Hematopoietic multipotent progenitor cell (in vitro differentiated cells): ENCODE measurements around the gene RAPGEF3. TPM values are rescaled to one million over a fixed set of nuclear protein-coding genes. Genes with fewer than 3 reads are reported as not detected.

Source experiments
- DNase-seq, 3 donors: peaks; one replicate each; pipeline ENCODE4 v3.0.0-alpha.2; 2011 to 2015; ENCODE audit warnings: low read depth in 2 of 3, low spot score in 2 of 3
- total RNA-seq: library from RNA; depleted of rRNA; stranded (reverse); fragments of >200 nt; gene quantifications from one replicate; pipeline ENCODE4 v1.2.3, GENCODE V29; 2012

RAPGEF3 gene
- total RNA-seq, 1 donor = 15.6 TPM

GRCh38 chr12:47744778-47745436 lies 13.8 kb downstream of the RAPGEF3 start:
- no peak for DNase-seq

GRCh38 chr12:47744005-47744651 lies 14.6 kb downstream of the RAPGEF3 start:
- peak in 2 of 3 donors; percentile 28 to 30 for DNase-seq

GRCh38 chr12:47743311-47743860 lies 15.3 kb downstream of the RAPGEF3 start:
- DNase-seq = no peak

- DNase-seq = peak; percentile 40 to 51 (median 46)
Observed at GRCh38 chr12:47742253-47742825, 16.3 kb downstream of the RAPGEF3 start.

- DNase-seq = peak; percentile 31 to 96 (median 91)
Observed at GRCh38 chr12:47741340-47741703, 17.4 kb downstream of the RAPGEF3 start.

- no peak for DNase-seq
Observed at GRCh38 chr12:47740606-47741339, 17.9 kb downstream of the RAPGEF3 start.

GRCh38 chr12:47739979-47740378 lies 18.7 kb downstream of the RAPGEF3 start:
- DNase-seq = no peak

GRCh38 chr12:47739297-47739696 lies 19.4 kb downstream of the RAPGEF3 start:
- no peak for DNase-seq

GRCh38 chr12:47737936-47738594 lies 20.6 kb downstream of the RAPGEF3 start:
- no peak for DNase-seq

GRCh38 chr12:47736877-47737676 lies 21.6 kb downstream of the RAPGEF3 start:
- DNase-seq = no peak

- no peak for DNase-seq
Observed at GRCh38 chr12:47736216-47736615, 22.5 kb downstream of the RAPGEF3 start.

GRCh38 chr12:47735649-47736048 lies 23.0 kb downstream of the RAPGEF3 start:
- DNase-seq = no peak

GRCh38 chr12:47734725-47735480 lies 23.8 kb downstream of the RAPGEF3 start:
- no peak for DNase-seq

GRCh38 chr12:47733142-47733541 lies 25.5 kb downstream of the RAPGEF3 start:
- no peak for DNase-seq

- DNase-seq = no peak
Observed at GRCh38 chr12:47732504-47732903, 26.2 kb downstream of the RAPGEF3 start.

GRCh38 chr12:47731723-47732122 lies 27.0 kb downstream of the RAPGEF3 start:
- no peak for DNase-seq

GRCh38 chr12:47730341-47730744 lies 28.3 kb downstream of the RAPGEF3 start:
- no peak for DNase-seq

GRCh38 chr12:47729233-47729632 lies 29.4 kb downstream of the RAPGEF3 start:
- no peak for DNase-seq

- DNase-seq = no peak
Observed at GRCh38 chr12:47725893-47726292, 32.8 kb downstream of the RAPGEF3 start.
